Adrenal gland (tissue), 12 donors: ENCODE data around the gene PBX3. TPM values are rescaled to one million over a fixed set of nuclear protein-coding genes. Genes with fewer than 3 reads are reported as not detected.

Source experiments
- DNase-seq, 7 donors: peaks; one replicate each; pipeline ENCODE4 v3.0.0-alpha.2; 2019 to 2020
- H3K27ac ChIP-seq, 5 donors: fragments of 200-600 bp; sonication (generic) in 4 of 5; 1 replicate in 3 of 5; 2 replicates in 2 of 5; pipeline versions ENCODE4 v1.5.1 to v1.8.0; 2016 to 2020; ENCODE audit warnings: mild to moderate bottlenecking in 1 of 5
- H3K27me3 ChIP-seq: fragments of 200-600 bp; 2 replicates; pipeline ENCODE4 v1.8.0; 2021
- H3K36me3 ChIP-seq, 2 donors: fragments of 200-600 bp; replicated peaks in 1 of 2; 1 replicate in 1 of 2; 2 replicates in 1 of 2; pipeline versions ENCODE4 v1.5.1 to v1.8.0; 2018 to 2022
- H3K4me1 ChIP-seq, 2 donors: fragments of 200-600 bp; replicated peaks in 1 of 2; 1 replicate in 1 of 2; 2 replicates in 1 of 2; pipeline versions ENCODE4 v1.5.1 to v1.8.0; 2018 to 2021
- H3K4me3 ChIP-seq, 4 donors: fragments of 200-600 bp; sonication (generic) in 3 of 4; one replicate each; pipeline ENCODE4 v1.5.1; 2016 to 2018
- H3K9me3 ChIP-seq, 3 donors: fragments of 200-600 bp; sonication (generic) in 1 of 3; replicated peaks in 1 of 3; 1 replicate in 2 of 3; 2 replicates in 1 of 3; pipeline versions ENCODE4 v1.5.1 to v1.8.0; 2016 to 2021
- POLR2A ChIP-seq, 2 donors: fragments of 450-650 bp; IDR thresholded peaks; one replicate each; pipeline ENCODE4 v1.6.1; 2017; ENCODE audit warnings: antibody characterized with exemption in 2 of 2, mild to moderate bottlenecking in 2 of 2, moderate library complexity in 1 of 2
- WGBS, 4 donors: extraction: QIAGEN DNeasy Blood & Tissue Kit in 2 of 4; methylation state at CpG; one replicate each; pipeline versions ENCODE4 v1.1.5 to v1.1.7; 2013 to 2017; 5-methylcytosine and 5-hydroxymethylcytosine counted together
- intact Hi-C, 2 donors: fragments of 100-400 bp; cut with DNase I; formaldehyde crosslinking; loops; one replicate each; pipeline versions ENCODE4 v1.14.1 to v1.15.0; 2022 to 2023
- polyA plus RNA-seq, 3 donors: library from polyadenylated mRNA; stranded (reverse); fragments of 200-250 nt in 2 of 3; fragments of 350-450 nt in 1 of 3; fragmentation: Illumina TruSeq in 1 of 3; extraction: RNeasy Lipid Tissue Mini Kit (QIAGEN cat#74804) in 1 of 3; gene quantifications; one replicate each; pipeline ENCODE4 v1.2.3, GENCODE V29; 2013 to 2014
- total RNA-seq, 9 donors: library from RNA; depleted of rRNA in 4 of 9; stranded (reverse); fragments of >200 nt in 4 of 9; fragments of 120-200 nt in 1 of 9; fragmentation: NEBNext Ultra II Directional in 1 of 9; extraction: Animal tissue kit (Norgen Biotek cat#: 25700) in 1 of 9; gene quantifications; one replicate each; pipeline versions ENCODE4 v1.1.0 to v1.2.4, GENCODE V29; 2013 to 2023
- TF ChIP-seq, protein P1 (sequence below), 6 experiments: fragments of 450-650 bp in 4 of 6; fragments of 200-600 bp in 2 of 6; sonication (generic) in 1 of 6; IDR thresholded peaks; 1 replicate in 5 of 6; 2 replicates in 1 of 6; pipeline versions ENCODE4 v1.5.1 to v1.8.0; 2016 to 2021; ENCODE audit warnings: antibody characterized with exemption in 6 of 6, mild to moderate bottlenecking in 2 of 6, moderate library complexity in 1 of 6
- donor health status: healthy with polysubstance abuse.
- donor health status: Bipolar disorder and iron deficiency.
- donor health status: DM: yes; HTN: yes; CAD: no.
- donor health status: DM: no; HTN: no; CAD: no.
- donor health status: DM: no; HTN: no; CAD: no.
- donor health status: DM: yes; HTN: yes; CAD: no.

The PBX3 gene
- total and polyA plus RNA-seq, 12 donors = 18.3 to 231 (median 133) TPM

GRCh38 chr9:125971050-125971449, 223.9 kb downstream of the PBX3 start:
- intact Hi-C loops = no loop called here
- no peaks in the 10 kb centered on the region for H3K9me3 ChIP-seq
- TF ChIP-seq, protein P1, sequence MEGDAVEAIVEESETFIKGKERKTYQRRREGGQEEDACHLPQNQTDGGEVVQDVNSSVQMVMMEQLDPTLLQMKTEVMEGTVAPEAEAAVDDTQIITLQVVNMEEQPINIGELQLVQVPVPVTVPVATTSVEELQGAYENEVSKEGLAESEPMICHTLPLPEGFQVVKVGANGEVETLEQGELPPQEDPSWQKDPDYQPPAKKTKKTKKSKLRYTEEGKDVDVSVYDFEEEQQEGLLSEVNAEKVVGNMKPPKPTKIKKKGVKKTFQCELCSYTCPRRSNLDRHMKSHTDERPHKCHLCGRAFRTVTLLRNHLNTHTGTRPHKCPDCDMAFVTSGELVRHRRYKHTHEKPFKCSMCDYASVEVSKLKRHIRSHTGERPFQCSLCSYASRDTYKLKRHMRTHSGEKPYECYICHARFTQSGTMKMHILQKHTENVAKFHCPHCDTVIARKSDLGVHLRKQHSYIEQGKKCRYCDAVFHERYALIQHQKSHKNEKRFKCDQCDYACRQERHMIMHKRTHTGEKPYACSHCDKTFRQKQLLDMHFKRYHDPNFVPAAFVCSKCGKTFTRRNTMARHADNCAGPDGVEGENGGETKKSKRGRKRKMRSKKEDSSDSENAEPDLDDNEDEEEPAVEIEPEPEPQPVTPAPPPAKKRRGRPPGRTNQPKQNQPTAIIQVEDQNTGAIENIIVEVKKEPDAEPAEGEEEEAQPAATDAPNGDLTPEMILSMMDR (IDR thresholded peaks at IDR 0.05) = no peak
- no peak for TF ChIP-seq POLR2A (IDR thresholded peaks at IDR 0.05)
- no peaks in the 10 kb centered on the region for H3K4me1 ChIP-seq
- H3K27me3 ChIP-seq = no peaks in the 10 kb centered on the region
- DNase-seq = peak in 1 of 7 donors; percentile 34
- H3K27ac ChIP-seq = no peak overlapping the region
- H3K4me3 ChIP-seq = no peak overlapping the region
- 55 to 72% (median 68%) methylated on average over 3 of the region's 3 CpGs for WGBS, 4 donors
- H3K36me3 ChIP-seq = peaks cover 0 to 12% of the 10 kb centered on the region in 2 donors

DNA sequence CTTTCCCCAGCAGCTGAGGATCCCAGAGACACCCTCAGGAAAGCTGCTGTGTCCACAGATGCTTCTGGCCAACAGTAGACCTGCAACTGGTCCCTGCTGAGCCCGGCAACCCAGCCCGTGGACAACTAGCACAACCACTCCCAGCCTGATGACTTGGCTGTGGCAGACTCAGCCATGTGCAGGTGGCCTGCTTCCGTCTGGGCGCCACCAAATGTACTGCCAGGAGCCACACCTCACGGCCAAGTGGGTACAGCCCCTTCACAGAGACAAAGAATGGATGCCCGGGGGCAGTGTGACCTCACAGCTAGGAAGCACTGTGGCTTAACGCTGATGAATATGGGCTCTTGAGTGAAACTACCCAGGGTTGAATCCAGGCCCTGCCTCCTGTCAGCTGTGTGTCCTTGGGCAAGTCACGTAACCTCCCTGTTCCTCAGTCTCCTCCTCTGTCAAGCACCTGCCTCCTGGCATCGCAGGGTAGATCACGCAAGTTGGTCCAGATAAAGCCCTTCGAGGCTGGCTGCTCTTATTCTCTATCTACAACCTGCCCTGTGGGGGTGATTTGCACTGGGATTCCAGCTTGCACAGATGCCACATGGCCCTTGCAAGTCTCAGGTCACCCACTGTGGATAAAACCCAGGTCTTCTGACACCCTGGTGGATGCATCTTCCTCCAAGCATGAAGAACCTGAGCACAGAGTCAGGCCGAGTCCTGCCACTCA, 225.0 kb downstream of the PBX3 start:
- Histone ChIP-seq H3K4me3 (no peak overlapping the region), H3K36me3 (peaks cover 0 to 2% of the 10 kb centered on the region in 2 donors), H3K27me3 (no peaks in the 10 kb centered on the region), H3K4me1 (no peaks in the 10 kb centered on the region), H3K27ac (no peak overlapping the region), H3K9me3 (no peaks in the 10 kb centered on the region)
- intact Hi-C loops = no loop called here
- WGBS, 4 donors = 89 to 94% (median 92%) methylated on average over 6 to 12 of the region's 12 CpGs
- peak in 1 of 7 donors; percentile 43 for DNase-seq
- TF ChIP-seq, protein P1 (IDR thresholded peaks at IDR 0.05) = no peak

GRCh38 chr9:125973547-125973946, 226.4 kb downstream of the PBX3 start:
- Histone ChIP-seq H3K36me3 (no peaks in the 10 kb centered on the region), H3K4me3 (no peak overlapping the region), H3K27ac (no peak overlapping the region), H3K9me3 (no peaks in the 10 kb centered on the region), H3K4me1 (no peaks in the 10 kb centered on the region), H3K27me3 (no peaks in the 10 kb centered on the region)
- intact Hi-C loops = no loop called here
- no peak for DNase-seq
- TF ChIP-seq, protein P1 (IDR thresholded peaks at IDR 0.05) = no peak
- no peak for TF ChIP-seq POLR2A (IDR thresholded peaks at IDR 0.05)
- 79 to 89% (median 82%) methylated on average over 10 of the region's 10 CpGs for WGBS, 4 donors

DNA sequence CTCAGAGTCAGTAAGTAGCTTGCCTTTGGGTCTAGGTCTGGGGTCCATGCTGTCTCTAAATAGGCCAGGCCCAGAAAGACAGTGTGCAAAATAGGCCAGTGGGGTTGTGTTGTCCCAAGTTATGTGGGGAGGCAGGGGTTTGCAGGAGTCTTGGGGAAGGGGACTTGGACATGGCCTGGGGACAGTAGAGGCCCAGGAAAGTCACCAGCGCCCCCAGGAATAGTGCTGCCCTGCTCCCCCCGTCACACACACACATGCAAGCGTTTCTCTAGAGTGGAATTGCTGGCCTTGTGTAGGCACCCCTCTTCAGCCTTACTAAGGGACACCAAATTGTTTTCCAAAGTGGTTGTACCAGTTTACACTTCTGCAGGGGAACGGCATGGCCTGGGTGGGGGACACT, 227.5 kb downstream of the PBX3 start:
- H3K27me3 ChIP-seq = no peaks in the 10 kb centered on the region
- H3K4me1 ChIP-seq = no peaks in the 10 kb centered on the region
- no peaks in the 10 kb centered on the region for H3K9me3 ChIP-seq
- H3K27ac ChIP-seq = no peak overlapping the region
- WGBS, 4 donors = 88 to 96% (median 91%) methylated on average over 4 of the region's 4 CpGs
- no peak for DNase-seq
- intact Hi-C loops = no loop called here
- TF ChIP-seq, protein P1 (IDR thresholded peaks at IDR 0.05) = no peak
- no peak for TF ChIP-seq POLR2A (IDR thresholded peaks at IDR 0.05)
- H3K4me3 ChIP-seq = no peak overlapping the region
- no peaks in the 10 kb centered on the region for H3K36me3 ChIP-seq
